Left renal cortex interstitium (tissue), 4 donors: Measurements from ENCODE around the gene FAM193B. TPM values are rescaled to one million over a fixed set of nuclear protein-coding genes. Genes with fewer than 3 reads are reported as not detected.

Source experiments
- DNase-seq, 4 donors: peaks; one replicate each; pipeline ENCODE4 v3.0.0-alpha.2; 2013; ENCODE audit warnings: low read depth in 4 of 4, low spot score in 2 of 4, missing footprints in 1 of 4
- polyA plus RNA-seq, 4 donors: library from polyadenylated mRNA; unstranded; fragments of 120-200 nt; gene quantifications; one replicate each; pipeline ENCODE4 v1.2.1, GENCODE V29; 2013; ENCODE audit not compliant: insufficient read length in 4 of 4

The FAM193B gene
- polyA plus RNA-seq, 4 donors: 51.0 to 145 (median 87.2) TPM

DNA sequence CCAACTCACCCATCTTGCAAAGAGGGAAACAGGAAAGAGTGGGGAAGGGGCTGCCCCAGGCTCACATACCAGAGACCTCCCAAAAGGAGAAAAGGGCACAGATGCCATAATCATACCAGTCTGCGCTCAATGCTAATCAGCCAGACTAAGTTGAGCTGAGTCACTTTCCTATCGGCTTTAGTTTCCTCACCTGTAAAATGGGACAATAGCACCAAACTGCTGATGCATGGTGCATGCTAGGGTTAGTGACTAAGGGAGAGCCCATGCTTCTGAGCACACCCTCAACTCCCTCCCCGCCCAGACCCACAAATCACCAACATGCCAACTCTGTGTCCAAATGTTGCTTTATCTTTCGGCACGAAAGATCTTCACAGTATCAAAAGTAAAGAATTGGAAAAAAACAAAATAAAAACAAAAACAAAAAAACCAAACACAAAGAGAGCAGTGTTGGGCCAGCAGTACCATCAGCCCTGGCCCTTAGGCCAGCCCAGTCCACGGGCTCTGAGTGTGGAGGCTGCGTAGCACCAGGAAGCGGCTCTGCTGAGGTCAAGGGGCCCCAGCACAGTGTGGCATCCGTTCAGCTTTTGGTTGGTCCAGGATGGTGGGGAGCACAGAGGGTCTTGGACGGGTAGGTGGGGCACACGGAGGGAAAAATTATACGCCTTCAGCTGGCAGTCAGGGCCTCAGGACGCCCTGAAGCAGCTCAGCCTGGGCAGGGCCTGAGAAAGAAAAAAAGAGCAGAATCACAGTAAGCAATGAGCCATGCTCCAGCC is 34.7 kb downstream of the FAM193B start:
- DNase-seq: no peak

DNA sequence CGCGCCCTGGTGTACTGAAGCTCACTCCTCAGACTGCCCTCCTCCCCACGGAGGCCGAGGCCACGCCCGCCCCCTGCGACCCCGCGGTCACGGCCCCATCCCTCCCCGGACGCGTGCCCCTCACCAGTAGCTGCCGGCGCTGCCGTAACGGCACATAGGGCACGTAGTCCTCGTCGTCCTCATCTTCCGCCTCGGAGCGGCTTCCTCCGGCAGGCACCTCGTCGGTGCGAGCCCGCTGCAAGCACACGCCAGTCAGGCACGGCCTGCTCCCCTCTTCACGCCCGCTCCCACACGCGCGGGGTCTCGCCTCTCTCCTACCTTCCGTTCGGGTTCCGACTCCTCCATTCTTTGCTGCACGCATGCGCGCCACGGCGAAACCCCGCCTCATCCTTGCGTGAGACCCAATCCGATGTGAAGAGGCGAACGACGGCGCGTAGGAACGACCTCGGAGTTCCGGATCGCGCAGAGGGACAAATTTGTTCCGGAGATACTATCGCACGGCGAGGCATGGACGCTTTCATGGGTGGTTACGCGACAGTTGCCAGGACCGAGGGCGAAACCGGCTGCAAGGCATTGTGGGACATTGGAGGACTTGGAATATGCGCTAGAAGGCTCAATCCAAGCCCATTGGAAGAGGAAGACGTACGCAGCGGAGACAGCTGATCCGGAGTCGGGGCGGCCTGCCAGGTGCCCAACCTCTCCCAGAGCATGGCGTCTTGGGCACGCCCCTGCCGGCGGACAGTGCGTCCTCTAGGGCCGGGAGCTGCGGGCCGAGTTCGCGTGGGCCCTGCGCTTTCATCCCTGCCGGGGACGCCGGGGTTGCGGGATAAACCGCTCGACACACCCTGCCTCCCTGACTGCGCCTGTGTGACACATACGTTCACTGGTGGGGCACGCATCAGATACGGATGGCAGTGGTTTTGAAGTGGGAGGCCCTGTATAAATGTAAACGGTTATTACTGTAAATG is 37.5 kb downstream of the FAM193B start, which contains the start of gene DDX41:
Gene DDX41 (minus strand): TSS at position 361 of the 968 bp plus-strand sequence. CDS start 16 bp downstream, at position 345.
- DNase-seq: peak; percentile 93 to 97 (median 96)

DNA sequence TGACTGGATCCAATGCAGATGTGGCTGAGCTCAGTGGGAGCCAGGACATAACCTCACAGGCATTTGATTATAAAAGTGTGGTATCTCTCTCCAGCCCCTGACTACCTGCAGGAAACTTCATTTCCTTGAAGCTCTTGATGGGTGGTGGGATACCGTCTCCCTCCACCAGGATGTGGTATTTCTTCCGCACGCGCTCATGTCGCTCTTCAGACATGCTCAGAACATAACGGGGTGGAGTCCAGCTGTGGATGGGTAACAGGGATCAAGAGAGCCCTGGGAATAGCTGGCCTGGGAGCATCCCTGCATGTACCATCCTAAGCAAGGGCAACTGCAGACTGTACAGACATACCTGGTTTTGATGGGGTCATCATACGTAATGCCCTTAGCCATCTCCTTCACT is 38.8 kb downstream of the FAM193B start:
- no peak for DNase-seq

DNA sequence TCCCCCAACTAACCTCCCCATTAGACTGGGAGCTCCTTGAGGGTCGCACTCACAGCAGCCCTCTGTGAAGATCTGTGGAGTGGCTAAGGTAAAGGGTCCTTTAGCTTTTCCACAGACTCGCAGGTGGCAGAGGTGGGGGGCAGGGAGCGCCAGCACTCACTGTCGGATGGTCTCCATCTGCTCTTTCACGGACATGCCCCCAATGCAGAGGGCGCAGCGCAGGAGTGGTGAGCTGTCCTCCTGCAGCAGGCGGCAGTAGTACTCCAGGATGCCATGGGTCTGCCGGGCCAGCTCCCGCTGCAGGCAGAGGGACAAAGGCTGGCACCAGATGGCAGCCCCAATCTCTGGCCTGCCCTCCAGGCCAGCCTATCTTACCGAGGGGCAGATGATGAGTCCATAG is 39.8 kb downstream of the FAM193B start:
- no peak for DNase-seq

- no peak for DNase-seq
Measured at GRCh38 chr5:177513500-177513899, 40.9 kb downstream of the FAM193B start.

DNA sequence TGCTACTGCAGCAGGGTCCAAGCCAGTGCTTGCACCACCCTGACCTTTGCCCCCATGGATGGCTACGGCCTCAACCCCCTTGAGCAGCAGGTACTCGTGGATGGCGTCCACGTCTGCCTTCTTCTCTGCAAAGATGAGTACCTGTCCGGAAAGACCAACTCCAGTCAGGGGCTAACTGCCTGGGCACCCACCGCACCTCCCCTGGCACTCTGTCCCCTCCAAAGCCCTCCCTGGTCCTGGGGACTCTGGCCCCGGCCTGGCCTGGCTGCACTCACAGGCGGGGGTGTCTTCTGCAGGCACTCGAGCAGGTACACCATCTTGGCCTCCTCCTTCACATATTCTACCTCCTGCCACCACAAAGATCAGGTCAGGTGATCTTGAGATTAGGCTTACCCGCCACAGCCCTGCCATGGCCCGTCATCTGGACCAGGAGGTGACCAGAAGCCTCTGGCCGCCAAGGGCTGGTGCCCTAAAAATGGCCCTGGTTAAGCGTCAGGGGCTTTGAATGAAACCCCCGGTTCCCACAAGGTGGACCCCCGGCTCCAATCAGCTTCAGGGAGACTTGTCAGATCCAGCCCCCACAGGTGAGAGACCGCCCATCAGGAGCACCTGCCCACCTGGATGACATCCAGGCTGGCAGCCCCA is 41.5 kb downstream of the FAM193B start:
- no peak for DNase-seq

- no peak for DNase-seq
Measured at GRCh38 chr5:177511796-177512675, 42.3 kb downstream of the FAM193B start.

GRCh38 chr5:177511181-177511580 is 43.2 kb downstream of the FAM193B start:
- DNase-seq: no peak

GRCh38 chr5:177510567-177511053 is 43.8 kb downstream of the FAM193B start:
- DNase-seq: no peak

GRCh38 chr5:177509991-177510566 is 44.3 kb downstream of the FAM193B start:
- no peak for DNase-seq

DNA sequence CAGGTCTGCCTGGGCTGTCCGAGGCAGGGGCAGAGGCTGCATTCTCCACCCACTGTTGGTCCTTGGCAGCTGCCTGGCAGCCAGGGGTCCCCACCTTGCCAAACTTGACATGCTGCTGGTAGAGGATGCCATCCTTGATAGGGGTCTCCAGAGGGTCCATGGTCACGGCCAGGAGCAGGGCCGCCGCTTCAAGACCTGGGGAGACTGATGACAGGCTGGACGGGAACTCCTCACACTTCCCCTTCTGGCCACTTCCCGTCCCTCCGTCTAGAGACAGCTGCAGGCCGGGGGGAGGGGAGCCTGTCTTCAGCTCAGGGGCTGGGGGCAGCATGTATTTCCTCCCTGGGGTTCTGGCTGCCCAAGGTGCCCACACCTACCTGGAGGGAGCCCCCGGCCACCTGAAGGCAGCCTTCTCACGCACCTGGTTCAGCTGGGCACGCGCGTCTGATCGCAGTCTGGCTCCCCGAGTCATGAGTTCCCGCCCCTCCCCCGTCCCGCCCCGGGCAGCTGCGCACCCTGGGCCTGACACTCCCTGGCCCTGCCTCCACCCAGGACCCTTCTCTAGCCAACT is 44.9 kb downstream of the FAM193B start, which contains the start of gene DOK3:
Gene DOK3 (minus strand): TSS at position 446 of the 571 bp plus-strand sequence. CDS start 286 bp downstream, at position 160.
- no peak for DNase-seq

DNA sequence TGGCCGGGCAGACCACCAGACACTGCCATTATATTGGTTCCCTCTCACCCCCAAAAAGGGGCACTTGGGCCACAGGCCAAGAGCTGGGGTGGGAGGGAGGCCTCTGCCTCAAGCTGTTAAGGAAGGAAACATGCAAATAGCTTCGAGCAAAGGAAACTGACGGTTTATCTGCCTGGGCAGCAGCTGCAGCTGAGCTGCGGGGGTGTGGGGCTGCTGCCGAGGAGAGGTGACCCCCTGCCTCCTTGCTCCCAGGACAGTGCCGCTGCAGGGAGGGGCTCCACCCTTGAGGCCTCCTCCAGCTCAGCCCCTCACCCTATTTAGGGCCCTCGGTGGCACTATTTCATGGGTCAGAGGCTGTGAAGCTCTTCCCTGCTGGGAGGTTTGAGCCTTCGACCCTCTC is 45.5 kb downstream of the FAM193B start:
- no peak for DNase-seq

GRCh38 chr5:177508221-177508611 is 46.1 kb downstream of the FAM193B start:
- DNase-seq: no peak

- DNase-seq: no peak
Measured at GRCh38 chr5:177507596-177508220, 46.7 kb downstream of the FAM193B start.

GRCh38 chr5:177507165-177507564 is 47.2 kb downstream of the FAM193B start:
- no peak for DNase-seq

GRCh38 chr5:177505075-177505474 is 49.3 kb downstream of the FAM193B start:
- no peak for DNase-seq

GRCh38 chr5:177504086-177505056 is 50.0 kb downstream of the FAM193B start:
- no peak for DNase-seq
